T-helper 1 cell (primary cell): ENCODE results near the gene SLC31A1.

Experiments
- DNase-seq, 5 donors: peaks; one replicate each; pipeline ENCODE4 v3.0.0-alpha.2; 2012 to 2020

The SLC31A1 gene

GRCh38 chr9:113309204-113309813, 88.0 kb downstream of the SLC31A1 start:
- DNase-seq: peak in 1 of 5 donors; percentile 36

- DNase-seq: no peak
These were observed 89.2 kb downstream of the SLC31A1 start for GRCh38 chr9:113310538-113310937.

- no peak for DNase-seq
These were observed 90.6 kb downstream of the SLC31A1 start for GRCh38 chr9:113311961-113312360.

- DNase-seq: no peak
These were observed 91.9 kb downstream of the SLC31A1 start for GRCh38 chr9:113313261-113313660.
